GM18861 (cell line): ENCODE results near the gene PLA2G5.

Experiments used
- ATAC-seq: cut with Tn5 transposase; IDR thresholded peaks from one replicate; pipeline ENCODE4 v1.9.1; 2021; ENCODE audit not compliant: unreplicated experiment

PLA2G5 gene

DNA sequence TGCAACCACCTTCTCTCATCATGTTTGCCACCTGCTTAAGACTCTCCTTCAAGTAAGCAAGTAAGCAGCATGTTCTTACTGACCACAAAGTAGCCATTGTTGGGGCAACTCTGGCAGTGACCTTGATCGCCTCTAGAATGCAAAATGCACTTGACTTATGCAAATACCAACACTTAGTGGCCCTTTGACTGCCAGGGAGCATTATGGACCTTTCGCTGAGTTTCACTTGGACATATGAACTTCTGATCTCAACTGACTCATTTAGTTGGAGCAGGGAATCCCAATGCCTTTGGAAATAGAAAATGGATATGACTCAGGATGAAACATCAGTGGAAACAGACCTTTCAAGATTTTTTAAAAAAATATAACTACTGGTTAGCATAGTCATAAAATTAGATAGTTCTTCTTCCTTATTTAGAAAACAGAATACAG lies 6.1 kb upstream of the PLA2G5 start:
- ATAC-seq, result no peak

DNA sequence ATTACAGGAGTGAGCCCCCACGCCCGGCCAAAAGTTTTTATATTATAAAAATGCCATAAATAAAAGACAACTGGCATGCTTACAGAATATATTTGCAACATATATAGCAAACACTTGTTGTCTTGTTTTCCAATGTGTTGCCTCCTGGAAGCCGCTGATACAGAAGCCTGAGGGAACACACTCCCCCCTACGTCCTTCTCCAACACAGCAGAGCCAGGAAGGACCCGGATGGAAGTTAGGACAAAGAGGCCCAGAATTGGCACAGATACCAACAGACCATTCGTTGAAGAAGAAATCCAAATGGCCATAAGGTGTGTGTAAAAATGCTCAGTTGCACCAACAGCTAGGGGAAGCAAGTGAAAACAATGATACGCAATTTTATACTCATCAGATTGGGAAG lies 1.3 kb upstream of the PLA2G5 start:
- ATAC-seq, result no peak

DNA sequence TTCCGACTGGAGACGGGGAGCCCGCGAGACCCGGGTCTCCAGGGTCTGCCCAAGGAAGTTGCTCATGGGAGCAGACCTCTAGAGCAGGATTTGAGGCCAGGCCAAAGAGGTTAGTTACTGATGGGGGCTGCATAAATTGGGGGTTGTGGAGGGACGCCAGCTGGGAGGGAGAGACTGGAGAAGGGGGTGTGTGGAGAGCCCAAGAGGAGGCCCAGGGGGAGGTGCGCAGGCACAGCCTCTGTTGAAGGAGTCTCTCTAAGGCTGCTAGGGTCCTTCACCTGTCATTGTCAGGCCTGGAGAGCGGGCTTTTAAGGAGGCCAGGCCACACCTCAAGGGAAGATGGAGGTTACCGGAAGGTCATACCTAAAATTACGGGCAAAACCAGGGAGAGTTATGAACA lies 363 bp downstream of the PLA2G5 start:
- ATAC-seq, result no peak

DNA sequence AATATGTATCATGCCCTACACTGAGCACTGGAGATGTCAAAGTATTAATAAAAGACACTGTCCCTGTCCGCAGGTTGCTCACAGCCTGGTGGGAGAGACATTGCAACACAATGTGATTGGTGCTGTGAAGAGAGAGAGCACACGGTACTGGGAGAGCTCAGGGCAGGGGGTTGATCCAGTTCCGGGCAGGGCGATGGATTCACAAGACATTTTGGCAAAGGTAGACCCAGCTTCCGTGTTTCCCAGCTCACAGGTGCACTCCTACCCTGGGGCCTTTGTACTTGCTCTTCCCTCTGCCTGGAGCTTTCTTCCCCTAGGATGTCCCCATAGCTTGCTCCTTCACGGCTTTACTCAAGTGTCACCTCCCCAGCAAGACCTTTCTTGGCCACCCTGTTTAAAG lies 1.4 kb downstream of the PLA2G5 start:
- ATAC-seq, result no peak

DNA sequence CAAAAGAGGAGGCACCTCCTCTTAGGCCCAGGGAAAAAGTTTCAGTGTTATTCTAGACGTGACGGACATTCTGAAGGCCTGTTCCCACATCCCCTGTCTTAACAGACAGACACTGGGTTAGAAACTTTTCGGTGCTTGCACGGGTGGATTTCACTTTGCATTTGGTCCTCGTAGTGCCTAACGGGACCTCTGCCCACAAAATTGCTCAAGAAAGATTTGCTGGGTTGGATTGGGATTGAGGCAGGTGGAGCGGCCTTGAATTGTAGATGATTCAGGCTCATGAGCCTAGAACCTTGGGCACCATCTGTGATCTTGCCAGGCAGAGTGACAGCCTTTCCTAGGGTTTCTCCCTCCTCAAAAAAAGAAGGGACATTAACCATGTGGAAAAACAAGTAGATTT lies 2.8 kb downstream of the PLA2G5 start:
- no peak for ATAC-seq

DNA sequence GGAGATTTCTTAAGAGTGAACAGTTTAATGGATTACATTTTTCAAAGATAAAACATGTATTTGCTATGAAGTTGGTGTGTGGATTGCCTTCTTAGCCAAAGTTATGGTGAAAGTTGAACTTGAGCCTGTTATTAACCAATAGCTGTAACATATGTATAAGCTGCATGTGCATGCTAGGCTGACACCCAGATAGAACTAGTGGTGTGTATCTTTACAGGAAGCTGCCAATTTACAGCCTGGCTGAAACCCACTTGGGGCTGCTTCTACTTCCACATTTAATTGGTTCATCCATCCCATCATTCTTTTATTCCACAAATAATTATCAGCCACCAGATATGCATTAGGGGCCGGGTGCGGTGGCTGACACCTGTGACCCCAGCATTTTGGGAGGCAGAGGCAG lies 3.3 kb downstream of the PLA2G5 start:
- ATAC-seq, result no peak

DNA sequence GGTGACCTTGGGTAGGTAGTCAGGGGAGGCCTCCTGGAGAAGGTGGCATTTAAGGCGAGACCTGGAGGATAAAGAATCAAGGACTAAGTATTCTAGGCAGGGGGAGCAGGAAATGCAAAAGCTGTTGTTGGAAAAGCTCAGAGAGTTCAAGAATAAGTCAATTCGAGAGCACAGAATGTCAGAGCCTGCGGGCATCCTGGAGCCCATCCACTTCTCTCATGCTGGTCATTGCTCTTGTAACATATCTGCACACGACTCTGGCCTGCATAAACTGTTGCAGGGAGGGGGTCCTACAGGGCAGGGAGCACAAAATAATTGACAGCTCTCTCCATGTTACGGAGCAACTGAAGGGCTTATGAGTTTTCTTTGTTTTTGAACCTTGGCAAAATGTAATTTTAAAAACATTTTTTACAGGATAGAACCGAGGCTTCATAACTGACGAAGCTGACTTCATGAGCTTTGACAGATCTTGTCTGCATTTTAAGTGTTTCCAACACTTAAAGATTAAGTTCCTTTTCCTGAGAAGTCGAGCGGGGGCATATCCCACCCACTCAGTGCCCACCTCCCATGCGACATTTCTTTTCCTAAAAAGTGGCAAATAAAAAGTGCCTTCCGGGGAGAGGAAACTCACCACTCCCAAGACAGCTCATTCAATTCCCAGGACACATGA lies 4.2 kb downstream of the PLA2G5 start:
- no peak for ATAC-seq

DNA sequence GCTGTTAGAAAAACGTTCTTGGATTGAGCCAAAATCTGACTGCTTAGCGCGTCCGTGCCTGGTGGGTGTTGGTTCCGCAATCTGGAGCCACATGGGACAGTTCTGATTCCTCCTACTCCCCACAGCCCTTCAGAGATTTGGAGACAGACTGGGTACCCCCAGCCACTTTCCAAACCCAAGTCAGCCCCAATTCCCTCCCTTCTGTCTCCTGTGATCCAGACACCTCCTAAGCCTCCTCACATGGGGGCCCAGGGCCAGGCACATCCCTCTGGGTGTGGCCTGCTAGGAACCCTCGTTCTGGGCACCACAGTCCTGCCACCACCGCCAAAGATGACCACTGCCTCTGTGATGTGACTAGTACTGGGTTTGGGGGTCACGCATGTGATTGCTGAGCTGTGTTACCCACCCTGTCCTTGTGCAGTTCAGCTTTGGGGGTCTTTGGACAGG lies 4.8 kb downstream of the PLA2G5 start:
- ATAC-seq, result no peak

DNA sequence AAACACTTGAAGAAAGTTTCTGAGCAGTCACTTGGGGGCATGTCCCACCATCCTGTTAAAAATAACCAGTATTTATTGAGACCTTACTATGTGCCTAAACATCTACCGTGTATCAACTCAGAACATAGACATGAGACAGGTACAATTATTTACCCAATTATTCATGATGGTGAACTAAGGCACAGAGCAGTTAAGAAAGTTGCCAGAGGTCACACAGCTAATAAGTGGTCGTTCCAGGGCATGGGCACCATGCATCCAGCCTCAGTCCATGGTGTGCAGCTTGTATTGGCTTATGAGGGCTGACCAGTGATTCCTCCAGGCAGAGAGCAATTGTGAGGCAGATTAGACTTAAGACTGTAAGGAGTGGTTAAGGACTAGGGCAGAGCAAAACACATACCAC lies 5.4 kb downstream of the PLA2G5 start:
- no peak for ATAC-seq

DNA sequence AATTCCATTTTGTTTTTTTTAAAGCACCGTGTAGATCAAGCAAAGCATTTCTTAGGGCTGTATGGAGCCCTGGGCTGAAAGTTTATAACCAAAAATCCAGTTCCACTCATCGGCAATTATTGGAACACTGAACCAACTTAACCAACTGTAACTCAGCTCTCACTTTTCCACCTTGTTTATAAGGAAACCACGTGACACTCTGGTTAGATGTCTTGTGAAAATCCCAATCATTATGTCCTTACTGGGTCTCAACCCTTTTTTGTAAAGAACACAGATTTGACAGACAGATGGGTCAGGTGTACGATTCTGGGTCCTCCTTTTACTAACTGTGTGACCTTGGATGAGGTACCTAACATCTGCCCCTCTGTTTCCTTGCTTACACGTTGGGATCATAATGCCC lies 6.2 kb downstream of the PLA2G5 start:
- no peak for ATAC-seq

DNA sequence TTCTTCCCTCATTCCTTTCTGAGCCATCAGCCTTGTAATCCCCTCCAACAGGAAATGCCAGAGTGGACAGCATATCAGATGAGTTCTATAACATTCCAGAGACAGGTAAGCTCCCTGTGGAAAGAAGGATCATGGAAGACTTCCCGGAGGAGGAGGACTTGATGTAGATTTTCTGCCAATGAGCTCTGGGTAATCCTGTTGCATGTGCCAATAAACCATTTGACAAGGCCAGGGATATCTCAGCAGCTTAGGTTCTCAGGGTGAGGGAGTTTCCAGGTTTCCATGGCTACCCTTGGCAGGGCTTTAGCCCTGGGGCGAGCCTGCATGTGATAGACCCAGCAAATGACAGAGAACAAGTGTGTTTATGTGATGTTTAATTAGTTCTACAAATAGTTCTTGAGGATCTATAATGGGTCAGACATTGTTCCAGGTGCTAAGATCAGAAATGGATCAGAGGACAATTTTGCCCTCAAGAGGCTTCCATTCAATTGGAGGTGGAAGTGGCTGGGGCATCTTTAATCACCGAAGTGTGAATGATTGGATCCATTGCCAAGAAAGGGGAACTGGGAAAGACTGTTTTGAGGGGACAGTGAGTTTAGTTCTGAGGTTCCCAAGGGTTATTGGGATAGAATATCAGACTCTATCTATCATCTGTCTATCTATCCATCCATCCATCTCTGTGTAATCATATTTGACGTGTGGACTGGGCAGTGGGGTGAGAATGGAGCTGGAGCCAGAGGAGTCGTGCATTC lies 6.9 kb downstream of the PLA2G5 start:
- ATAC-seq, result no peak

DNA sequence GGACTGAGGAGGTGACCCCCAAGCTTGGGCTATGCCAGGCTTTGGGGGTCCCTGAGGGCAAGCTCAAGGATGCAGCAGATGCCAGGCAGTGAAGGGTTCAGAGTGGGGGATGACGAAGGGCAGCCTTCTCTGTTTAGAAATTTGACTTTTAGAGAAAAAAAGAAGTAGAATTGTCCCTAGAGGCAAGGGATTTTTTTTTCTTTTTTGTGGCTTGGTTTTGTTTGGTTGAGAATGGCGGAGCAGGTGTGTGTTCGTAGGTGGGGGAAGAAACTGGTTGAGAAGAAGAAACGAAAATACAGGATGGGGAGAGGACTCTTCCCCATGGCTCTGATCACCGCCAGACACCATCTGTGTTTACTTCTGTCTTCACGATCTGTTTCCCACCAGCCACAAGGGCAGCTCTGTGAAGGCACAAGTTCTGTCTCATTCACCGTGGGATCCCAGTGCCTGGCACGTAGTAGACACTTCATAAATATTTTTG lies 8.2 kb downstream of the PLA2G5 start:
- ATAC-seq, result no peak

DNA sequence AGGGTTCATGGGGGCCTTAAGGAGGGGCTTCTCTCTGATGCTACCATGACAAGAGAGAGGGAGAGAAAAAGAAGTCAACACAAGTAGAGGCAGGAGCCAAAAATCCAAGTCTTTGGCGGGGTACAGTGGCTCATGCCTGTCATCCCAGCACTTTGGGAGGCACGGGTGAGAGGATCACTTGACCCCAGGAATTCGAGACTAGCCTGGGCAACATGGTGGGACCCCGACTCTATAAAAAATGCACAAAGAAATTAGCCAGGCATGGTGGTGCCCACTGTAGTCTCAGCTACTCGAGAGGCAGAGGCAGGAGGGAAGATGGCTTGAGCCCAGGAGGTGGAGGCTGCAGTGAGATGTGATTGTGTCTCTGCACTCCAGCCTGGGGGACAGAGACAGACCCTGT lies 8.7 kb downstream of the PLA2G5 start:
- no peak for ATAC-seq

DNA sequence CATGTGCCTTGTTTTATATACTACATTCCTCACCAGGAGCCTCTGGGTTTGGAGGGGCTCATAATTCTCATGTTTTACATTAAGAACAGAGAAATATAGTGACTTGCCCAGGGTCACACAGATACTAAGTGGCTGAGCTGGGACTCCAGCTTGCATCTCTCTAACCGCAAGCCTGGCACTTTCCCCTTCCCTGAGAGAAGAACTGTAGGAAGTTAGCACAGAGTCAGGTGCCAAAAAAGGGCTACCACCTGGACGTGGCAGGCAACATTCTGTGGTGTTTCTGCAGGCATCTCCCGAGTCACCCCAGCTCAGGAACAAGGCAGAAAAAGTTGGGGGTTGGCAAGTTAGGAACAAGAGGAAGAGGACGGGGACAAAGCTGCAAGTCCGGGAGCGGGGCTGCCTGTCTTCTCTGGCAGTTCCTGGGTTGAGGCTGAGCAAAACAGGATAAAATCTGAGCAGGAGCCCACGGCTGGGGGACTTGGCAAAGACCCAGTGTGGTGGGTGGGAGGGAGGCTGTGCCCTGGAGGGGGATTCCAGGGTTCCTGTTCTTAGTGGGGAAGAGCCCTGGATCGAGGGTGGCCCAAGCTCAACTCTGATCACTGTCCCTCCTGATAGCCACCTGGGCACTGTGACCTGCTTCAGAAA lies 9.8 kb downstream of the PLA2G5 start:
- no peak for ATAC-seq

DNA sequence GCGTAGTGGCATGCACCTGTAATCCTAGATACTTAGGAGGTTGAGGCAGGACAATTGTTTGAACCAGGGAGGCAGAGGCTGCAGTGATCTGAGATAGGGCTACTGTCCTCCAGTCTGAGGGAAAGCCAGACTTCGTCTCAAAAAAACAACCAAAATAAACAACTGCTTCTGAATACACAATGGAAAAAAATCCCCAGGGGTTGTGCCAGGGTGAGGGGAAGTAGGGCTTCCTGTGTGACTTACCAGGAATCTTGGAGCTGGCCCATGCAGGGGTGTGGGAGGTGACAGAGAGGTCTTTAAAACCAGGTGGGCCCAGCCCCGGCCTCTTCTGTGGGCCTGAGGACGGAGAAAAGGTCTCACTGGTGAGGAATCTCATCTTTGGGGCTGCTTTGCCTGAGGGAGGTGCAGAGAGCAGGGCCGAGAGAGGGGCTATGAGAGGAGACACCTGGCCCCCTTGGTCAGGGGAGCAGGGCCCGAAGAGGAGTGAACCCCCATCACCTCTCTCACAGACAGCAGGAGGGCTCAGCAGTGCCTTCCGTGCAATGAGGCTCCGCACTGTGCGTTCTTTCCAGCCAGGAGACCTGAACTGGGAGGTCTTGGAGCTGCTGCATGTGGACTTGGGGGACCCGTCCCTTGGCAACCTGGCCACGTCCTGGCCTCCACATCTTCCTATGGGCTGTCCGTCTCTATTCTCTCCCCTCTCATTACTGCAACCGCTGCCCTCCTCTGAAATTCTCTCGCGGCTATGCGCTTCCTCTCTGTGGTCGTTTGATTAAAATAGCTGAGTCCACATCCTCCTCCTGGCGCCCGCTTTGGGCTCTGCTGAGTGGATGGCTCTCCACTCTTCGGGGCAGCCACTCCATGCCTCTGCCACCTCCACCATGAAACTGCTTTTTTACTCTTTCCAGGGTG lies 10.7 kb downstream of the PLA2G5 start:
- no peak for ATAC-seq

DNA sequence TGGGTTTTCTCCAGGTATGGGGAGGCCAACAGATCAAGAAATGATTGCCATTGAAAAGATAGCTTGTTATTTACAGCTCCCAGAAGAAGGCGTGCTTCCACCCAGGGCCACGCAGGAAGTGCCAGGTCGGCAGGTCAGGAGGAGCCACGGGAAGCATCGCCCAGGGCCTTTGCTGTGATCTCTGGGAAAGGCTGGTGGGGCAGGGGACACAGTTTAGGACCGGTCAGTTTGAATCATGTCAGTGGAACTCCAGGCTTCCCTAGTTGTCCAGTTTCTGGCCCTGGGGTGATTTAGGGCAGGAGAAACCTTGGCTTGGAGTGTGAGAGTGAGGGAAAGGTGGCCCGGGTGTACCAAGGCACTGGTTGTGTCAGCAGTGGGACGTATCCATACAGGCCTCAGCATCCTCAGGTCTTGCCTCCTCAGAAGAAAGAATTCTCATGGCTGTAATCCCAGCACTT lies 11.4 kb downstream of the PLA2G5 start:
- no peak for ATAC-seq

DNA sequence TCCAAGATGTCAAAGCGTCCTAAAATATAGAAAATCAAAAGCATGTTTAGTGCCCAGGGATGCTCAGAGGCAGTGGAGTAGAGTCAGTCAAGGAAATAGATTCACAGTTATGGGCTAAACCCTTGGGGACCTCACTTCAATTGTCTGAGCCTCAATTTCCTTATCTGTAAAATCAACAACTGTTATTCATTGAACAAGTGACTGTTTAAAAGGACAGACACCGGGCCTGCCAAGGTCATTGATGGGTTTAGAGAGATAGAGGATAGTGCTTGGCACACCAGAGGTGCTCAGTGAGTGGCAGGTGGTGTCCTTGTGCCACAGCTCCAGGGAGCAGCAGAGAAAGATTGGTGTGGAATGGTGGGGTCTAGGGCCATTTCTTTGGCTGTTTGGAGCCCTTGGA lies 12.8 kb downstream of the PLA2G5 start:
- no peak for ATAC-seq

DNA sequence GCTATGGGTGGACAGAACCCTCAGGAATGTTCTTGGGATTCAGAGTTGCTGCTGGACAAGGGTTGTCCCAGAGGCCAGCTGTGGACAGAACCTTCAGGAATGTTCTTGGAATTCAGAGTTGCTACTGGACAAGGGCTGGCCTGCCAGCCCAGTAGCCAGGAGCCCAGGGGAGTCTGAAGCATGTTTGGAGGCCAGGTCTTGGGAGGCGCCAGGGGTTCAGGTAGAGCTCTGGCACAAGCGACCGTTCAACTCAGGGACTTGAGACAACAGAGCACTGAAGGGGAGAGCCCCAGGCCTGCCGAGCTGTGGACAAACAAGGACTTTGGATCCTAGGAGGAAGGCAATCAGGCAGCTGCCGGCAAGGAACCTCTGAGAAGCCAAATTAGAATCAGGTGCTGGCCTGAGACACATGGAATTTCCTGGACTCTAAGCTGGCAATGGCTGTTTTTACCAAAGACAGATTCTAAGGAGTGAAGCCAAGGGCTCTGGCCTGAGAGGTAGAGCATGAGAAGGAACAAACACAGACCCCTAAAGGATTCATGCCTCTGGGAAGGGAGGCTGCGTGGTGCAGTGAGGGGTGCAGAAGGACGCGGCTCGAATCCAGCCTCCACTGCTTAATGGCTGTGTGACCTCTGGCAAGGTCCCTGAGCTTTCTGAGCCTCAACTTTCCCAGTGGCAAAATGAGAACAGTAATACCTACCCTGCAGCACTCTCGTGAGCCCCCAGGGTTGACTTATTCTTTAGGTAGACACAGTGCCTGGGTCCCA lies 13.4 kb downstream of the PLA2G5 start:
- ATAC-seq, result no peak

DNA sequence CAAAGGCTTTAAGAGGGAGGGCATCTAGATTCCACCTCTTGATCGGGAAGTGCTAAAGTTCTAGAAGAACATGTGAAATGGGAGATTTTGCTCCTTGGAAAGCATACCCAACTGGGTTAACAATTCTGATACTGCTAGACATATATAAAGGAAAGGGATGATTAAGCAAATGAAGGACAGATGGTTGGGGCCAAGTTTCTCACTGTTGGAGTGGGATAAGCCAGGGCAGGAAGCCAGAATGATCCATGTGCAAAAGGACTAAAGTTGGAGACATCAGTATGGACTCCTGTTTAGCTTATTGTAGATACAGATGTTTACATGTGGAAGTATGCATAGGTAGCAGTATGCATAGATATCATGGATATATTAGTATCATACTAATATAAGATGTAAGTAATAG lies 16.8 kb downstream of the PLA2G5 start:
- no peak for ATAC-seq

DNA sequence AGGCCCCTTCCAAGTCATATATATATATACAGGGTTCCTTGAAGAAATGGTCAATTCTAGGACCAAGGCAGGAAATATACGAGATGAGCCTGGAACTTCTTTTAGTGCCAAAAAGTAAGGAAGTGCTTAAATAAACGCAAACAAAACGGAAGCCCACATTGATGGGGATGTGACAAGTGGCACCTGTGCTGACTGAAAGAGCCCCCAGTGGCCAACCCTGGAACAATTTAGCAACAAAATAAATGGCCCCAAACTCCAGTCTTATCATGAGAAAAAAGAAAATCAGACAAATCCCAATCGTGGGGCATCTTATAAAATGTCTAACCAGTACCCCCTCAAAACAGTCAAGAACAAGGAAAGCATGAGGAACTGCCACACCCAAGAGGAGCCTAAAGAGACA lies 17.7 kb downstream of the PLA2G5 start:
- no peak for ATAC-seq
